Type B pancreatic cell (in vitro differentiated cells): ENCODE results near the gene CDKL5. TPM values are rescaled to one million over a fixed set of nuclear protein-coding genes. Genes with fewer than 3 reads are reported as not detected.
A peak's percentile ranks its signal among the peaks of the same experiment; 100 is the strongest.

Experiments
- DNase-seq: peaks from one replicate; pipeline ENCODE4 v3.0.0; 2021; ENCODE audit warnings: mixed read lengths; ENCODE audit not compliant: unreplicated experiment; ENCODE audit errors: extremely low spot score
- H3K27ac Mint-ChIP-seq: 2 replicates; pipeline ENCODE4 v1.8.0; 2021; ENCODE audit warnings: mild to moderate bottlenecking, mixed read lengths
- H3K27me3 Mint-ChIP-seq: 2 replicates; pipeline ENCODE4 v1.8.0; 2021; ENCODE audit warnings: mixed read lengths
- H3K36me3 Mint-ChIP-seq: 2 replicates; pipeline ENCODE4 v1.8.0; 2021; ENCODE audit warnings: mixed read lengths
- H3K4me1 Mint-ChIP-seq: one replicate; pipeline ENCODE4 v1.8.0; 2021; ENCODE audit warnings: mixed read lengths; ENCODE audit not compliant: unreplicated experiment
- H3K4me3 Mint-ChIP-seq: 2 replicates; pipeline ENCODE4 v1.8.0; 2021; ENCODE audit warnings: mild to moderate bottlenecking, mixed read lengths
- H3K9me3 Mint-ChIP-seq: 2 replicates; pipeline ENCODE4 v1.8.0; 2021; ENCODE audit warnings: mixed read lengths
- total RNA-seq: library from RNA; stranded (reverse); gene quantifications from 2 replicates; pipeline ENCODE4 v1.2.1, GENCODE V29; 2021; ENCODE audit warnings: low replicate concordance
- TF ChIP-seq, protein P1 (sequence below): fragments of 200-600 bp; sonication (generic); conservative IDR thresholded peaks from 2 replicates; pipeline ENCODE4 v1.5.0; 2021; ENCODE audit warnings: antibody characterized with exemption, mild to moderate bottlenecking

The CDKL5 gene
- total RNA-seq, 1 donor from 2014 or later = 17.9 TPM

DNA sequence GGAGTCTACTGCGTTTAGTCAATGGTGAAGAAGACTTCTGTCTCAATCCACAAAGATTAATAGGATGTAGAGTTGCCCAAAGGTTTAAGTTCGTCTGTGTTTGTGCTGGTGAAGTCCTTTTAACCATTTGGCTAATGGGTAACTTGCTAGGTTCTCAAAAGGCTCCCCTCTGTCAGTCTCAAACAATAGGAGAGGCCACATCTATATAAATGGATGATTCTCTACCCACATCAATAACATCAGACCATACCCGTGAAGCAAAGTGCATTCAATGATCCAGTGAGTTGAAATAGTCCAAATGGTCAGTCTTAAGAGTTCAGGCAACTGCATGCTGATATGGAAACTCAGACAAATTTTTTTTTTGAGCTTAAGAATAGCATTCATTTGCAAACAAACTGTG is 218.4 kb downstream of the CDKL5 start:
- Mint-ChIP-seq H3K36me3 (no peaks in the 10 kb centered on the region), H3K4me1 (no peaks in the 10 kb centered on the region), H3K9me3 (peaks cover 8% of the 10 kb centered on the region), H3K27me3 (no peaks in the 10 kb centered on the region), H3K4me3 (no peak overlapping the region), H3K27ac (no peak overlapping the region)
- no peak for DNase-seq
- TF ChIP-seq, protein P1, sequence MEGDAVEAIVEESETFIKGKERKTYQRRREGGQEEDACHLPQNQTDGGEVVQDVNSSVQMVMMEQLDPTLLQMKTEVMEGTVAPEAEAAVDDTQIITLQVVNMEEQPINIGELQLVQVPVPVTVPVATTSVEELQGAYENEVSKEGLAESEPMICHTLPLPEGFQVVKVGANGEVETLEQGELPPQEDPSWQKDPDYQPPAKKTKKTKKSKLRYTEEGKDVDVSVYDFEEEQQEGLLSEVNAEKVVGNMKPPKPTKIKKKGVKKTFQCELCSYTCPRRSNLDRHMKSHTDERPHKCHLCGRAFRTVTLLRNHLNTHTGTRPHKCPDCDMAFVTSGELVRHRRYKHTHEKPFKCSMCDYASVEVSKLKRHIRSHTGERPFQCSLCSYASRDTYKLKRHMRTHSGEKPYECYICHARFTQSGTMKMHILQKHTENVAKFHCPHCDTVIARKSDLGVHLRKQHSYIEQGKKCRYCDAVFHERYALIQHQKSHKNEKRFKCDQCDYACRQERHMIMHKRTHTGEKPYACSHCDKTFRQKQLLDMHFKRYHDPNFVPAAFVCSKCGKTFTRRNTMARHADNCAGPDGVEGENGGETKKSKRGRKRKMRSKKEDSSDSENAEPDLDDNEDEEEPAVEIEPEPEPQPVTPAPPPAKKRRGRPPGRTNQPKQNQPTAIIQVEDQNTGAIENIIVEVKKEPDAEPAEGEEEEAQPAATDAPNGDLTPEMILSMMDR = no peak

DNA sequence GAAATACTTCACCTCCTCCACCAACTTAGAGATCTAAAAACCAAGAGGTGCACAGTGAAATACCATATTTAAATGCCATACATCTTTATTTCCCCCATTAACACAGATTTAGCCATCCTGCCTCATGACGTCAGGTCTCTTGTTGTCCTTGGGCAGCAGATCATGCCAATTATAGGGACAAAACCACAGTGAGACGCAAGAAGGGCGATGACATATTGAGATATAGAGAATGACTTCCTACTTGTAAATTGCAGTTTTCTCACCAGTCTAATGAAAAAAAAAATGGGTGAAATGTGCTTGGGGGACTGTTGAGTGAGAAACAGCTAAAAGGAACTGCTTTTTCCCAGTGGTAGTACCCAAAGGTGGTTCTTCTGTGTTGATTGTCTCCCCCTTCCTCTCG is 222.2 kb downstream of the CDKL5 start:
- Mint-ChIP-seq H3K9me3 (peaks cover 8% of the 10 kb centered on the region), H3K27me3 (no peaks in the 10 kb centered on the region), H3K36me3 (no peaks in the 10 kb centered on the region), H3K4me1 (peaks cover 6% of the 10 kb centered on the region), H3K27ac (peak overlapping the region; percentile 61), H3K4me3 (no peak overlapping the region)
- DNase-seq = no peak
- TF ChIP-seq, protein P1 = no peak

DNA sequence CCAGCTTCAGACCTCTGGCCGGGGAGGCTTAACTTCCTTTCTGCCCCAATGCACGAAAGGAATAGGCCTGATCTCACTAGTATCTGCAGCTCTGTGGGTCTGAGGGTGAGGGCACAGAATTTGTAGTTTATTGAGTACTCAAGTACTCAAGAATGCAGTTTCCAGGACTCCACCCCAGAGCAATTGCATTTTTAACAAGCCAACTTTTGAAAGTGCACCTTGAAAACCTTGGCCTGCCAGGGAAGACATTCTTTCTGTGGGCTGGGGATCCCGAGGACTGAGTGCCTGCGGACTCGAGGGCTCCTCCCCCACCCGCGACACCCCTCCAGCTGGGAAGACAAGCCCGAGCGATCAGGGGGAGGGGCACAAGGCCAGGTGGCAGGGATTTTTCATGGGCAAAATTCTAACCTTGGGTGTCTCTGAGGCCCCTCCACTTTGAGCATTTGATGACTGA is 224.1 kb downstream of the CDKL5 start:
- peaks cover 6% of the 10 kb centered on the region for H3K4me1 Mint-ChIP-seq
- no peaks in the 10 kb centered on the region for H3K27me3 Mint-ChIP-seq
- TF ChIP-seq, protein P1 = no peak
- no peaks in the 10 kb centered on the region for H3K36me3 Mint-ChIP-seq
- peaks cover 4% of the 10 kb centered on the region for H3K9me3 Mint-ChIP-seq
- H3K27ac Mint-ChIP-seq = peak overlapping the region; percentile 89
- no peak for DNase-seq
- no peak overlapping the region for H3K4me3 Mint-ChIP-seq

DNA sequence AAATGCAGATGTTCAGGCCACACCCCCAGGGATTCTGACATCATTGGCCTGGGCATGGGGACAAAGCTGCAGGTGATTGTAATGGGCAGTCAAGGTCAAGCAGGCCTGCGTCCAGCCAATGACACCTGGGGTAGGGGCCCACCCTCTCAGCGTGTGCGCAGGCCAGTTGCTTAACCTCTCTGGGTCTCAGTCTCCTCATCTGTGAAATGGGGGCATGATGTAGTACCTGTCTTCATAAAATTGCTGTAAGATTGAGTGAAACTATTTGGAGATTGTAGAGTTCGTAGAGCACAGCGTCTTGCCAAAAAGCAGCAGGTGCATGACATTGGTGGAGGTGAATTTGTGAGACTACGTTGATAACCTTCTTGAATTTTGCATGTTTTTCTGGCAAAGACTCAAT is 225.3 kb downstream of the CDKL5 start:
- H3K9me3 Mint-ChIP-seq = peaks cover 4% of the 10 kb centered on the region
- no peak overlapping the region for H3K27ac Mint-ChIP-seq
- H3K4me1 Mint-ChIP-seq = peaks cover 6% of the 10 kb centered on the region
- DNase-seq = no peak
- TF ChIP-seq, protein P1 = no peak
- no peaks in the 10 kb centered on the region for H3K27me3 Mint-ChIP-seq
- no peaks in the 10 kb centered on the region for H3K36me3 Mint-ChIP-seq
- no peak overlapping the region for H3K4me3 Mint-ChIP-seq

DNA sequence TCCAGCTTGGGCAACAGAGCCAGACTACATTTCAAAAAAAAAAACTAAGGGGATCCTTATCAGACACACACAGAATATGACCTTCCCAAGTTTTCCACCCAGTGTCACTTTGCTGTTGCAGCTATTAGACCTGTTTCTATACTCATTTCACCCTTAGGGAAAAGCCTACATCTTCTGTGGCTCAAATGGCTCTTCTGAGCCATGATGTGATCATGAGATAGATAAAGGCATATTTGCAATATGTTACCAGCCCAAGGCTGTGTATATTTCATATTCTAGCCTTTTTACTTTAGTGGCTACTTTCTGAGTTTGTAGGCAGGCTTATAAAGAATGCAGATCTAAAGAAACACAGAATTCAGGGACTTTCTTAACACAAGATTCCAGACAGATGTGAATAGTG is 227.2 kb downstream of the CDKL5 start:
- no peak overlapping the region for H3K4me3 Mint-ChIP-seq
- H3K36me3 Mint-ChIP-seq = no peaks in the 10 kb centered on the region

More for the DNA sequence above, 227.2 kb downstream of the CDKL5 start:
- H3K27me3 Mint-ChIP-seq = no peaks in the 10 kb centered on the region
- peaks cover 6% of the 10 kb centered on the region for H3K4me1 Mint-ChIP-seq
- DNase-seq = no peak
- H3K9me3 Mint-ChIP-seq = no peaks in the 10 kb centered on the region
- TF ChIP-seq, protein P1 = no peak
- no peak overlapping the region for H3K27ac Mint-ChIP-seq
